ENCODE data around the gene HDDC2. TPM values are rescaled to one million over a fixed set of nuclear protein-coding genes. Genes with fewer than 3 reads are reported as not detected.

Gene HDDC2
- total RNA-seq, 4 donors from 2014 or later: 19.9 to 56.9 (median 40.8) TPM

DNA sequence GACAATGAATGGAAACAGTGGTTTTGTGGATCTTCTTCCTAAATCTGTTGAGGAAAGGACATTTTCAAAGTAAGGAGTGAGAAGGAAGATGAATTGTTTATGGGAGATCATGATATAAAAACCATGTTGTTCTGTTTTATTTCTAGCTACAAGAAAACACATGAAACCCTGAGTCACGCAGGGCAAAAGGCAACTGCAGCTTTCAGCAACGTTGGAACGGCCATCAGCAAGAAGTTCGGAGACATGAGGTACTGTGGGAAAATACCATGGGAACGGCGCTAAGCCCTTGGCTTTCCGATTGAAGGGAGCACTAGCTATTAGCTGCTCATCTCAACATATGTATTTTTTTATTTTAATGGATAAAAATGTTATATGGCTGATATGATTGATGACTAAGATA is 53.6 kb downstream of the HDDC2 start:
- Histone ChIP-seq H3K4me3 (no peak overlapping the region), H3K4me1 (peaks cover 0 to 6% (median 0%) of the 10 kb centered on the region in 4 donors), H3K36me3 (no peaks in the 10 kb centered on the region), H3K27me3 (no peaks in the 10 kb centered on the region), H3K27ac (no peak overlapping the region), H3K9me3 (no peaks in the 10 kb centered on the region)
- no peak for DNase-seq
- TF ChIP-seq, protein P1, sequence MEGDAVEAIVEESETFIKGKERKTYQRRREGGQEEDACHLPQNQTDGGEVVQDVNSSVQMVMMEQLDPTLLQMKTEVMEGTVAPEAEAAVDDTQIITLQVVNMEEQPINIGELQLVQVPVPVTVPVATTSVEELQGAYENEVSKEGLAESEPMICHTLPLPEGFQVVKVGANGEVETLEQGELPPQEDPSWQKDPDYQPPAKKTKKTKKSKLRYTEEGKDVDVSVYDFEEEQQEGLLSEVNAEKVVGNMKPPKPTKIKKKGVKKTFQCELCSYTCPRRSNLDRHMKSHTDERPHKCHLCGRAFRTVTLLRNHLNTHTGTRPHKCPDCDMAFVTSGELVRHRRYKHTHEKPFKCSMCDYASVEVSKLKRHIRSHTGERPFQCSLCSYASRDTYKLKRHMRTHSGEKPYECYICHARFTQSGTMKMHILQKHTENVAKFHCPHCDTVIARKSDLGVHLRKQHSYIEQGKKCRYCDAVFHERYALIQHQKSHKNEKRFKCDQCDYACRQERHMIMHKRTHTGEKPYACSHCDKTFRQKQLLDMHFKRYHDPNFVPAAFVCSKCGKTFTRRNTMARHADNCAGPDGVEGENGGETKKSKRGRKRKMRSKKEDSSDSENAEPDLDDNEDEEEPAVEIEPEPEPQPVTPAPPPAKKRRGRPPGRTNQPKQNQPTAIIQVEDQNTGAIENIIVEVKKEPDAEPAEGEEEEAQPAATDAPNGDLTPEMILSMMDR (IDR thresholded peaks at IDR 0.05): no peak
- TF ChIP-seq POLR2A (IDR thresholded peaks at IDR 0.05): no peak

DNA sequence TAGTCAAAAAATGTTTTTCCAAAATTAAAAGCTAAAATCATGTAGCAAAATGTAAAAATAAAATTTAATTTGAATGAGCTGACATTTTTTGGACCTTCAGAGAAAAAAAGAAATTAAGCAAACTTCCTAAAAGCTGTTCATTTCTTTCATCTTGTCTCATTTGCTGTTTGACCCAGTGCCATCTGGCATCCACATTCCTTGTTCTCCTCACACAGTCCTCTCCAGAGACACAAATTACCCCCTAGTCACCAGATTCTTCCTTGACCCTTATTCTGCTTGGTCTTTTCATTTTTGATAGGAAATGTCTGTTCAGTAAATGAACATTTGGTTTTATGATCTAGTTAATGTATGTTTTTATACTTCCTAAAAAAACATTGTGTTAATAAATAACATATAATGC is 55.2 kb downstream of the HDDC2 start:
- peaks cover 0 to 6% (median 0%) of the 10 kb centered on the region in 4 donors for H3K4me1 ChIP-seq
- H3K9me3 ChIP-seq: no peaks in the 10 kb centered on the region
- no peaks in the 10 kb centered on the region for H3K27me3 ChIP-seq
- TF ChIP-seq, protein P1 (IDR thresholded peaks at IDR 0.05): no peak
- TF ChIP-seq POLR2A (IDR thresholded peaks at IDR 0.05): no peak
- no peak overlapping the region for H3K4me3 ChIP-seq
- no peaks in the 10 kb centered on the region for H3K36me3 ChIP-seq
- DNase-seq: no peak
- H3K27ac ChIP-seq: no peak overlapping the region

DNA sequence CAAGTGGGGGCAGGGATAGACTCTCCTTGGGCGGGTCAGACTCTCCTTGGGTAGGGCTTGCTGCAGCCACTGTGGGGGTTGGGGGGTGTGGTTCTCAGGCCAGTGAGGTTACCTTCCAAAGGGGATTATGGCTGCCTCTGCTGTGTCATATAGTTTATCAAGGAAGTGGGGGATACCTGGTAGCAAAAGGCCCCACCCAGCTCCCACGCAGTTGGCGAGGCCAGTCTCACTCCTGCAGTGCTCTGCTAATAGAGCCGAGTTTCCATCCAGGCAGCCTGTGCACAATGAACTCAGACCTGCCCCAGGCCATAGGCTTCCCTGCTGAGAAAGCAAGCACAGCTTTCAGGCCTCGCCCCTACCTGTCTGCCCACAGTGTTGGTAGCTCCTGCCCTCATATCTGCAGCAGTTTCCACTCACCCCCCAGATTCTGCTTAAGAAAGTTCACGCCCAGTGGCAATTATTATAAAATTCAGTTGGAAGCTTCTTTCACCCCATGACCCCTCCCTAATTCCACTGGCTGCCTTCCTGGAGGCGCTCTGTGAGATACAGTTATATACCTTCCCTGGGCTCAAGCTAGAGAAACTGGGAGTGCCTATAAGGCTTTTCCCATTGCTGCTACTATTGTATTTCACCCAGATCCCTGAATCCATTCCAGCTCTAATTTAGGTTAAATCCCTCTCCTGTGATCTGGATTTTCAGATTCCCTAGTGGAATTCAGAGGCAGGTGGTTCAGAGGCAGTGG is 56.1 kb downstream of the HDDC2 start:
- no peak overlapping the region for H3K4me3 ChIP-seq
- DNase-seq: no peak
- no peak for TF ChIP-seq POLR2A (IDR thresholded peaks at IDR 0.05)
- TF ChIP-seq, protein P1 (IDR thresholded peaks at IDR 0.05): no peak
- no peak overlapping the region for H3K27ac ChIP-seq
- H3K36me3 ChIP-seq: no peaks in the 10 kb centered on the region
- no peaks in the 10 kb centered on the region for H3K27me3 ChIP-seq
- H3K4me1 ChIP-seq: peaks cover 0 to 6% (median 0%) of the 10 kb centered on the region in 4 donors
- H3K9me3 ChIP-seq: no peaks in the 10 kb centered on the region

DNA sequence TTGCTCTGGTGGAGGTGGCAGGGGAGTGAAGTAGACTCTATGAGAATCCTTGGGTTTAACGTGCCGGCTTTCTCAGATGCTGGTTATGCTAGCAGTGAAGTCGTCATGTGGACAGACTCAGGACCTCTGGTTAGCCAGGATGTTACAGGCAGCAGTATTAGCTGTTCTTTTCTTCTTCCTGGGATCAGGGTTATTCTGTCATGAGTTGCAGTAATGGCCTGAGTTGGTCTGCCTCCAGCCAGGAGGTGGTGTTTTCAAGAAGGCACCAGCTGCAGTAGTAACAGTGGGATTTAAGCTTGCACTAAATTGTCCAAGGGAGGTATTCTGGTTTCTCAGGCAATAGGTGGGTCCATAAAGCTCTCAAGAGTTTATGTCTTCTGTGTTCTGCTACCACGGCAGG is 56.7 kb downstream of the HDDC2 start:
- no peak for DNase-seq
- TF ChIP-seq POLR2A (IDR thresholded peaks at IDR 0.05): no peak
- TF ChIP-seq, protein P1 (IDR thresholded peaks at IDR 0.05): no peak
- H3K27me3 ChIP-seq: no peaks in the 10 kb centered on the region
- H3K4me1 ChIP-seq: peaks cover 0 to 6% (median 0%) of the 10 kb centered on the region in 4 donors
- H3K27ac ChIP-seq: no peak overlapping the region
- H3K9me3 ChIP-seq: no peaks in the 10 kb centered on the region
- no peak overlapping the region for H3K4me3 ChIP-seq
- H3K36me3 ChIP-seq: no peaks in the 10 kb centered on the region

DNA sequence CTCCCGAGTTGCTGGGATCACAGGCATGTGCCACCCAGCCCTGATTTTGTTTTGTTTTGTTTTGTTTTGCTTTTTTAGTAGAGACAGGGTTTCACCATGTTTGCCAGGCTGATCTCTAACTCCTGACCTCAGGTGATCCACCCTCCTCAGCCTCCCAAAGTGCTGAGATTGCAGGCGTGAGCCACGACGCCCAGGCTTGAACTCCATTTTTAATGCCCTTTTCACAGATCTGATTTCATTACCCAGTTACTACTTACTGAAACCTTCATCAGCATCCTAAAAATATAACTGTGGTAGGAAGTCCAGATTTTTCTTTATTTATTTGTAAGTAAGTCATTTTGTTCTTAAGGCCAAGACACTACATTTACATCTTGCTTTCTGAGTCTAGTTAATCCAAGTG is 64.0 kb downstream of the HDDC2 start:
- Histone ChIP-seq H3K9me3 (no peaks in the 10 kb centered on the region), H3K4me1 (no peaks in the 10 kb centered on the region), H3K27me3 (no peaks in the 10 kb centered on the region)

More for the DNA sequence above, 64.0 kb downstream of the HDDC2 start:
- Histone ChIP-seq H3K4me3 (no peak overlapping the region), H3K36me3 (no peaks in the 10 kb centered on the region), H3K27ac (no peak overlapping the region)
- DNase-seq: no peak
- TF ChIP-seq, protein P1 (IDR thresholded peaks at IDR 0.05): no peak
- TF ChIP-seq POLR2A (IDR thresholded peaks at IDR 0.05): no peak

All from Peyer's patch (tissue), 4 donors.